Suprapubic skin (tissue), 3 donors: Measurements from ENCODE around the gene CLEC16A.

Source experiments
- POLR2A ChIP-seq, 2 donors: fragments of 450-650 bp; IDR thresholded peaks; one replicate each; pipeline ENCODE4 v1.6.1; 2017; ENCODE audit warnings: antibody characterized with exemption in 2 of 2, mild to moderate bottlenecking in 2 of 2, moderate library complexity in 2 of 2
- TF ChIP-seq, protein P1 (sequence below), 2 donors: fragments of 200-600 bp in 1 of 2; fragments of 450-650 bp in 1 of 2; sonication (generic) in 1 of 2; IDR thresholded peaks; one replicate each; pipeline ENCODE4 v1.5.1; 2016 to 2019; ENCODE audit warnings: antibody characterized with exemption in 2 of 2, mild to moderate bottlenecking in 1 of 2, moderate library complexity in 1 of 2

DNA sequence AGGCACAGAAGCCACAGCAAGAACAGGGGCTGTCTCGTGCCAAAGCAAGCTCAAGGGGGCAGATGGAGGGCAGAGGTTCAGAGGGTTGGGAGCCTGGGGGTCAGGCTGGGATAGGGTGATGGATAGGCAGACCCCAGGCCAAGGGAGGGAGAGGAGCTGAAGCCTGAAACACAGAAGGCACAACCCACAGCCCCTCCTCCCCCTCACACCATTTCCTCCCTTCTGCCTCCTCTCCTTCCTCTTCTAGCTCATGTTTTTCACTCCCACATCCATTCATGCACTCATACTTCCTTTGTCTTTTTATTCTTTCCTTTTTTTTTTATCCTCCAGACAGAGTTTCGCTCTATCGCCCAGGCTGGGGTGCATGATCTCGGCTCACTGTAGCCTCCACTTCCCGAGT lies 250.5 kb downstream of the CLEC16A start:
- TF ChIP-seq, protein P1, sequence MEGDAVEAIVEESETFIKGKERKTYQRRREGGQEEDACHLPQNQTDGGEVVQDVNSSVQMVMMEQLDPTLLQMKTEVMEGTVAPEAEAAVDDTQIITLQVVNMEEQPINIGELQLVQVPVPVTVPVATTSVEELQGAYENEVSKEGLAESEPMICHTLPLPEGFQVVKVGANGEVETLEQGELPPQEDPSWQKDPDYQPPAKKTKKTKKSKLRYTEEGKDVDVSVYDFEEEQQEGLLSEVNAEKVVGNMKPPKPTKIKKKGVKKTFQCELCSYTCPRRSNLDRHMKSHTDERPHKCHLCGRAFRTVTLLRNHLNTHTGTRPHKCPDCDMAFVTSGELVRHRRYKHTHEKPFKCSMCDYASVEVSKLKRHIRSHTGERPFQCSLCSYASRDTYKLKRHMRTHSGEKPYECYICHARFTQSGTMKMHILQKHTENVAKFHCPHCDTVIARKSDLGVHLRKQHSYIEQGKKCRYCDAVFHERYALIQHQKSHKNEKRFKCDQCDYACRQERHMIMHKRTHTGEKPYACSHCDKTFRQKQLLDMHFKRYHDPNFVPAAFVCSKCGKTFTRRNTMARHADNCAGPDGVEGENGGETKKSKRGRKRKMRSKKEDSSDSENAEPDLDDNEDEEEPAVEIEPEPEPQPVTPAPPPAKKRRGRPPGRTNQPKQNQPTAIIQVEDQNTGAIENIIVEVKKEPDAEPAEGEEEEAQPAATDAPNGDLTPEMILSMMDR (IDR thresholded peaks at IDR 0.05), result no peak
- TF ChIP-seq POLR2A (IDR thresholded peaks at IDR 0.05), result no peak
